ENCODE measurements around the gene IGFL1. TPM values are rescaled to one million over a fixed set of nuclear protein-coding genes. Genes with fewer than 3 reads are reported as not detected.

Gene IGFL1
- total and polyA plus RNA-seq, 10 of the 15 experiments (the other 5 are each of a cell fraction or from before 2014, with no cell fraction given): not detected

DNA sequence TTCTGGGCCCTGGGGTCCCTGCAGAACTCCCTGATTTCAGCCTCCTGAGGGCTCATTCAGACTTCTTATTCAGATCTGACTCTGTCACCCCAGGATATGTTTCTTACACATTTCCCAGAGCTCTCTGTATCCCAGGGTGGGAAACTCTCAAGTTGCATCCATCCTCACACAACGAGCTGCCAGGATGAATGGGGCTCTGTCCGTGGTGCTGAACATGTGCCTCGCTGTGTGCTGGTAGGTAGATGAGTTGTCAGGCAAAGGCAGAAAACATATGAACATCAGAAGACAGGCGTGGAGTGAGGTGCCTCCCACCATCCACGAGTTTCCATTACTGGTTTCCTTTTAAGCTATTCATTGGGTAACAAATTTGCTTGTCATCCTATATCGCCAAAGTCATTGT is 11.4 kb upstream of the IGFL1 start:
- 17% methylated on average over 6 of the region's 6 CpGs for WGBS (ENCODE audit: insufficient coverage, insufficient replicate concordance, low lambda C conversion rate, missing lambda C conversion rate)
- H4K20me1 ChIP-seq (ENCODE audit: control insufficient read depth, insufficient read depth): no peaks in the 10 kb centered on the region
- no peaks in the 10 kb centered on the region for H3K9me3 ChIP-seq (replicated peaks; ENCODE audit: control insufficient read depth, insufficient read depth, low read length)
- DNase-seq (ENCODE audit: low read depth, low spot score) (no peak), FAIRE-seq (no peak), ATAC-seq (no peak)
- H3K79me2 ChIP-seq (ENCODE audit: control insufficient read depth, insufficient read depth, low read length): no peaks in the 10 kb centered on the region
- CTCF ChIA-PET: no interaction called here
- in situ Hi-C loops (cut with MboI): no loop called here
- intact Hi-C loops (cut with micrococcal nuclease; ENCODE audit: unreplicated experiment): no loop called here
- no peak overlapping the region for H3K27ac ChIP-seq (ENCODE audit: control insufficient read depth, insufficient read depth)
- TF ChIP-seq TCF12 (IDR thresholded peaks at IDR 0.05; ENCODE audit: low read depth, low read length): no peak
- TF ChIP-seq, protein P1, sequence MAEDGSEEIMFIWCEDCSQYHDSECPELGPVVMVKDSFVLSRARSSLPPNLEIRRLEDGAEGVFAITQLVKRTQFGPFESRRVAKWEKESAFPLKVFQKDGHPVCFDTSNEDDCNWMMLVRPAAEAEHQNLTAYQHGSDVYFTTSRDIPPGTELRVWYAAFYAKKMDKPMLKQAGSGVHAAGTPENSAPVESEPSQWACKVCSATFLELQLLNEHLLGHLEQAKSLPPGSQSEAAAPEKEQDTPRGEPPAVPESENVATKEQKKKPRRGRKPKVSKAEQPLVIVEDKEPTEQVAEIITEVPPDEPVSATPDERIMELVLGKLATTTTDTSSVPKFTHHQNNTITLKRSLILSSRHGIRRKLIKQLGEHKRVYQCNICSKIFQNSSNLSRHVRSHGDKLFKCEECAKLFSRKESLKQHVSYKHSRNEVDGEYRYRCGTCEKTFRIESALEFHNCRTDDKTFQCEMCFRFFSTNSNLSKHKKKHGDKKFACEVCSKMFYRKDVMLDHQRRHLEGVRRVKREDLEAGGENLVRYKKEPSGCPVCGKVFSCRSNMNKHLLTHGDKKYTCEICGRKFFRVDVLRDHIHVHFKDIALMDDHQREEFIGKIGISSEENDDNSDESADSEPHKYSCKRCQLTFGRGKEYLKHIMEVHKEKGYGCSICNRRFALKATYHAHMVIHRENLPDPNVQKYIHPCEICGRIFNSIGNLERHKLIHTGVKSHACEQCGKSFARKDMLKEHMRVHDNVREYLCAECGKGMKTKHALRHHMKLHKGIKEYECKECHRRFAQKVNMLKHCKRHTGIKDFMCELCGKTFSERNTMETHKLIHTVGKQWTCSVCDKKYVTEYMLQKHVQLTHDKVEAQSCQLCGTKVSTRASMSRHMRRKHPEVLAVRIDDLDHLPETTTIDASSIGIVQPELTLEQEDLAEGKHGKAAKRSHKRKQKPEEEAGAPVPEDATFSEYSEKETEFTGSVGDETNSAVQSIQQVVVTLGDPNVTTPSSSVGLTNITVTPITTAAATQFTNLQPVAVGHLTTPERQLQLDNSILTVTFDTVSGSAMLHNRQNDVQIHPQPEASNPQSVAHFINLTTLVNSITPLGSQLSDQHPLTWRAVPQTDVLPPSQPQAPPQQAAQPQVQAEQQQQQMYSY (CRISPR knock-in tag; IDR thresholded peaks at IDR 0.05): no peak
- TF ChIP-seq, protein P2, sequence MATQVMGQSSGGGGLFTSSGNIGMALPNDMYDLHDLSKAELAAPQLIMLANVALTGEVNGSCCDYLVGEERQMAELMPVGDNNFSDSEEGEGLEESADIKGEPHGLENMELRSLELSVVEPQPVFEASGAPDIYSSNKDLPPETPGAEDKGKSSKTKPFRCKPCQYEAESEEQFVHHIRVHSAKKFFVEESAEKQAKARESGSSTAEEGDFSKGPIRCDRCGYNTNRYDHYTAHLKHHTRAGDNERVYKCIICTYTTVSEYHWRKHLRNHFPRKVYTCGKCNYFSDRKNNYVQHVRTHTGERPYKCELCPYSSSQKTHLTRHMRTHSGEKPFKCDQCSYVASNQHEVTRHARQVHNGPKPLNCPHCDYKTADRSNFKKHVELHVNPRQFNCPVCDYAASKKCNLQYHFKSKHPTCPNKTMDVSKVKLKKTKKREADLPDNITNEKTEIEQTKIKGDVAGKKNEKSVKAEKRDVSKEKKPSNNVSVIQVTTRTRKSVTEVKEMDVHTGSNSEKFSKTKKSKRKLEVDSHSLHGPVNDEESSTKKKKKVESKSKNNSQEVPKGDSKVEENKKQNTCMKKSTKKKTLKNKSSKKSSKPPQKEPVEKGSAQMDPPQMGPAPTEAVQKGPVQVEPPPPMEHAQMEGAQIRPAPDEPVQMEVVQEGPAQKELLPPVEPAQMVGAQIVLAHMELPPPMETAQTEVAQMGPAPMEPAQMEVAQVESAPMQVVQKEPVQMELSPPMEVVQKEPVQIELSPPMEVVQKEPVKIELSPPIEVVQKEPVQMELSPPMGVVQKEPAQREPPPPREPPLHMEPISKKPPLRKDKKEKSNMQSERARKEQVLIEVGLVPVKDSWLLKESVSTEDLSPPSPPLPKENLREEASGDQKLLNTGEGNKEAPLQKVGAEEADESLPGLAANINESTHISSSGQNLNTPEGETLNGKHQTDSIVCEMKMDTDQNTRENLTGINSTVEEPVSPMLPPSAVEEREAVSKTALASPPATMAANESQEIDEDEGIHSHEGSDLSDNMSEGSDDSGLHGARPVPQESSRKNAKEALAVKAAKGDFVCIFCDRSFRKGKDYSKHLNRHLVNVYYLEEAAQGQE (IDR thresholded peaks at IDR 0.05; ENCODE audit: low read depth, low read length): peak; percentile 92
- BruUV-seq (replicated peaks): no TSS peak
- H3K36me3 ChIP-seq (ENCODE audit: control insufficient read depth in 2 of 2, insufficient read depth in 2 of 2, low read length in 1 of 2): no peaks in the 10 kb centered on the region
- no peaks in the 10 kb centered on the region for H3K4me1 ChIP-seq (ENCODE audit: control insufficient read depth, insufficient read depth, low read length)
- SMC1A ChIA-PET (ENCODE audit: uncharacterized antibody, unreplicated experiment): no interaction called here
- H3K27me3 ChIP-seq (replicated peaks in 1 of 2; ENCODE audit: control insufficient read depth in 2 of 2, insufficient read depth in 2 of 2, low read length in 1 of 2): no peaks in the 10 kb centered on the region; a peak in 2 of 4 replicates
- H3K4me3 ChIP-seq: no peak overlapping the region
- POLR2A ChIA-PET: no interaction called here
- RAD21 ChIA-PET (ENCODE audit: unreplicated experiment): no interaction called here
- no peak overlapping the region for H3K4me2 ChIP-seq (ENCODE audit: control insufficient read depth, insufficient read depth)
- H2AFZ ChIP-seq (ENCODE audit: control insufficient read depth, low read depth, low read length): no peak overlapping the region
- H3K9ac ChIP-seq (ENCODE audit: control insufficient read depth, insufficient read depth, low read length): no peak overlapping the region

Data from GM12878 (cell line).